Endothelial cell of umbilical vein (primary cell): Measurements from ENCODE around the gene SPRR2A. TPM values are rescaled to one million over a fixed set of nuclear protein-coding genes. Genes with fewer than 3 reads are reported as not detected.

ENCODE experiments used
- BruUV-seq: library from RNA; stranded (reverse); fragments of 400-500 nt; replicated peaks from 2 replicates; lab custom pipeline; 2021; lab: Mats Ljungman, UMichigan
- CTCF ChIA-PET: fragments of 300-600, 350-600 bp; sonication (Branson Sonifier 250); formaldehyde crosslinking; loops from one replicate; lab custom pipeline; 2021; ENCODE audit warnings: antibody characterized with exemption, inconsistent platforms; lab: Charles Lee
- POLR2A ChIA-PET: fragments of 300-600, 350-600 bp; sonication (Branson Sonifier 250); formaldehyde crosslinking; loops from one replicate; lab custom pipeline; 2021; ENCODE audit warnings: antibody characterized with exemption, inconsistent platforms; lab: Charles Lee
- DNase-seq: peaks from one replicate; pipeline ENCODE4 v3.0.0-alpha.2; 2011; ENCODE audit warnings: low read depth, low spot score
- FAIRE-seq: peaks from 2 replicates; lab custom pipeline; 2011; peaks lifted over from hg19 to GRCh38; lab: Jason Lieb, UNC
- H2AFZ ChIP-seq: 2 replicates; pipeline ENCODE4 v1.6.0; 2012; ENCODE audit warnings: low read depth, low read length, control low read depth, inconsistent platforms
- H3K27ac ChIP-seq: 2 replicates; pipeline ENCODE4 v1.5.1; 2011; ENCODE audit warnings: low read depth, mild to moderate bottlenecking, control low read depth, low read length, moderate library complexity; ENCODE audit not compliant: insufficient read depth
- H3K27me3 ChIP-seq, 2 experiments: 2 replicates each; pipeline versions ENCODE4 v1.6.0 to v1.6.1; 2011; ENCODE audit warnings: low read length in 2 of 2, mixed read lengths in 1 of 2; ENCODE audit not compliant: control insufficient read depth in 2 of 2, insufficient read depth in 2 of 2
- H3K36me3 ChIP-seq, 2 experiments: 2 replicates in 1 of 2; 3 replicates in 1 of 2; pipeline ENCODE4 v1.5.1; 2011; ENCODE audit warnings: low read length in 2 of 2, mild to moderate bottlenecking in 1 of 2, moderate library complexity in 1 of 2; ENCODE audit not compliant: control insufficient read depth in 2 of 2, insufficient read depth in 2 of 2; ENCODE audit errors: extremely low read depth in 1 of 2
- H3K4me1 ChIP-seq: 3 replicates; pipeline ENCODE4 v1.5.1; 2011; ENCODE audit warnings: mild to moderate bottlenecking, low read length; ENCODE audit not compliant: control insufficient read depth, insufficient read depth; ENCODE audit errors: extremely low read depth
- H3K4me2 ChIP-seq: 2 replicates; pipeline ENCODE4 v1.6.1; 2011; ENCODE audit warnings: low read length, control low read depth, mixed read lengths; ENCODE audit not compliant: insufficient read depth
- H3K4me3 ChIP-seq, 3 experiments: fragments of 200-600 bp in 1 of 3; sonication (generic), shearing (Covaris generic) in 1 of 3; replicated peaks in 1 of 3; 2 replicates each; pipeline ENCODE4 v1.5.1; 2011 to 2016; ENCODE audit warnings: control low read depth in 3 of 3, low read length in 3 of 3, mild to moderate bottlenecking in 2 of 3, inconsistent platforms in 1 of 3, low read depth in 1 of 3, moderate library complexity in 1 of 3; ENCODE audit not compliant: insufficient read depth in 1 of 3
- H3K79me2 ChIP-seq: 2 replicates; pipeline ENCODE4 v1.6.0; 2012; ENCODE audit warnings: low read length, inconsistent platforms; ENCODE audit not compliant: control insufficient read depth, insufficient read depth
- H3K9ac ChIP-seq: replicated peaks from 2 replicates; pipeline ENCODE3; 2011; ENCODE audit warnings: low read length, control low read depth; ENCODE audit not compliant: insufficient read depth; ENCODE audit errors: extremely low read depth
- H3K9me1 ChIP-seq: replicated peaks from 3 replicates; pipeline ENCODE4 v1.6.0; 2011; ENCODE audit warnings: mild to moderate bottlenecking, low read length; ENCODE audit not compliant: control insufficient read depth, insufficient read depth; ENCODE audit errors: extremely low read depth
- H3K9me3 ChIP-seq: replicated peaks from 2 replicates; pipeline ENCODE4 v1.5.1; 2012; ENCODE audit warnings: low read length, inconsistent platforms; ENCODE audit not compliant: control insufficient read depth, insufficient read depth
- H4K20me1 ChIP-seq: replicated peaks from 2 replicates; pipeline ENCODE3; 2011; ENCODE audit warnings: mild to moderate bottlenecking, low read length; ENCODE audit not compliant: control insufficient read depth, insufficient read depth; ENCODE audit errors: extremely low read depth
- EZH2 ChIP-seq: IDR thresholded peaks from 2 replicates; pipeline ENCODE4 v1.6.1; 2012; ENCODE audit warnings: borderline replicate concordance, low read depth, mild to moderate bottlenecking, moderate library complexity, low read length, inconsistent platforms; ENCODE audit not compliant: severe bottlenecking
- FOS ChIP-seq: IDR thresholded peaks from 2 replicates; pipeline ENCODE4 v1.6.1; 2011; ENCODE audit warnings: mild to moderate bottlenecking, low read length, moderate library complexity, borderline replicate concordance; ENCODE audit not compliant: insufficient read depth
- GATA2 ChIP-seq: IDR thresholded peaks from 2 replicates; pipeline ENCODE4 v1.7.0; 2011; ENCODE audit warnings: low read depth, mild to moderate bottlenecking, moderate library complexity, mixed read lengths, low read length; ENCODE audit not compliant: insufficient read length, insufficient read depth
- JUN ChIP-seq: IDR thresholded peaks from 2 replicates; pipeline ENCODE4 v1.6.1; 2011; ENCODE audit warnings: borderline replicate concordance, low read depth; ENCODE audit not compliant: insufficient read length, insufficient read depth
- MYC ChIP-seq: IDR thresholded peaks from one replicate; pipeline ENCODE4 v1.6.1; 2011; ENCODE audit warnings: mild to moderate bottlenecking, low read depth, low read length
- POLR2A ChIP-seq: IDR thresholded peaks from 2 replicates; pipeline ENCODE4 v1.6.1; 2012; ENCODE audit warnings: low read depth, mild to moderate bottlenecking, control low read depth, low read length
- POLR2AphosphoS5 ChIP-seq: IDR thresholded peaks from 2 replicates; pipeline ENCODE4 v1.6.1; 2012; ENCODE audit warnings: low read depth, mild to moderate bottlenecking, control low read depth, low read length, moderate library complexity; ENCODE audit not compliant: insufficient read depth
- dilution Hi-C: fragments of 300-500 bp; cut with MboI; formaldehyde crosslinking; loops from one replicate; pipeline ENCODE4 v1.15.0; 2019; ENCODE audit warnings: low sequenced_read_pairs; ENCODE audit not compliant: extremely low pct_ligation_motif_present
- intact Hi-C: fragments of 100-400 bp; cut with micrococcal nuclease; formaldehyde crosslinking; loops from one replicate; pipeline ENCODE4 v1.10.0; 2022
- polyA plus RNA-seq, 4 experiments: library from polyadenylated mRNA; depleted of rRNA in 3 of 4; stranded (reverse) in 3 of 4; unstranded in 1 of 4; fragments of >200 nt; gene quantifications; 2 replicates each; pipeline versions ENCODE4 v1.2.1 to v1.2.3, GENCODE V29; 2011 to 2012; ENCODE audit warnings: missing spikeins in 1 of 4
- total RNA-seq: library from RNA; stranded (reverse); gene quantifications from 2 replicates; pipeline ENCODE4 v1.2.3, GENCODE V29; 2021
- TF ChIP-seq, protein P1 (sequence below), 2 donors: IDR thresholded peaks; 1 replicate in 1 of 2; 2 replicates in 1 of 2; pipeline ENCODE4 v1.5.1; 2011; ENCODE audit warnings: low read length in 2 of 2, mild to moderate bottlenecking in 2 of 2, moderate library complexity in 2 of 2, control low read depth in 1 of 2, inconsistent platforms in 1 of 2, low read depth in 1 of 2; ENCODE audit not compliant: insufficient read depth in 1 of 2; ENCODE audit errors: extremely low read depth in 1 of 2
- TF ChIP-seq, protein P2 (sequence below): IDR thresholded peaks from 2 replicates; pipeline ENCODE4 v1.6.1; 2011; ENCODE audit not compliant: insufficient read depth, insufficient read length

Gene SPRR2A
- total and polyA plus RNA-seq, 2 donors (not counting 3 experiments of a cell fraction or from before 2014, with no cell fraction given): not detected

DNA sequence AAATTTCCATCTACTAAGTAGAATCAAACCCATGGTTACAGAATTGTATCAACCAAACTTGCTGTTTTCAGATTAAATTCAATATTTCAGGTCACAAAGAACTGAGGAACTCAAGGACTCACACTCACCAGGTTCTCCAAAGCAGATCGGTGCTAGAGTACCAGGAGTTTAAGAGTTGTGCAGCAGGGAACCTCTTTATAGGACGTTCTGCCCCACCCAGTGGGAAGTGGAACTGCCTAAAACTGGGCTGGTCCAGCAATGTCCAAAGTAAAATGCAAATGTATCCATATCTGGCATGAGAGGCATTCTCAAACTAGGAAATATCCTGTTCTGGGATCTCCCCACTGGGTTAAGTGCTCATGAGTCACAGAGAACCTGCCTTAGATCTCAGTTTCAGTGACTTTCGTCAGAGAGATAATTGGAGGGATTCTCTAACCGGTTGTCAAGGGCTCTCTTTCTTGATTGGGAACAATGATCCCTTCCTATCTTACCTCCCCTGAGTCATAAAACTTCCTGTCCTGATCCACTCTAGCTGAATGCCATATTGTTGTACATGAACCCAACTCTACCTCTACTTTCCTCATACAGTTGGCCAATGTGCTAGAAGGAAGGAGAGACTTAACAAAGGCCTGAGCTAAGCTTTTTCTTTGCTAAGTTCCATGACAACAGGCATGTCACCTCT, 16.2 kb downstream of the SPRR2A start, which contains the start of gene SPRR2D:
TSS of gene SPRR2D (minus strand) at position 171 of the 682 bp plus-strand sequence. CDS start 774 bp downstream, outside the sequence.
- H3K9ac ChIP-seq: no peak within 1 kb of the TSS
- dilution Hi-C loops: no loop called here
- no peak within 1 kb of the TSS for H2AFZ ChIP-seq

More for the DNA sequence above, 16.2 kb downstream of the SPRR2A start, which contains the start of gene SPRR2D:
- Histone ChIP-seq H3K27ac (no peak within 1 kb of the TSS), H3K4me2 (no peak within 1 kb of the TSS), H3K27me3 (no peaks in the 10 kb centered on the region), H3K9me3 (no peaks in the 10 kb centered on the region), H3K9me1 (no peaks in the 10 kb centered on the region), H4K20me1 (no peaks in the 10 kb centered on the region), H3K4me1 (no peaks in the 10 kb centered on the region), H3K4me3 (no peak within 1 kb of the TSS), H3K79me2 (no peaks in the 10 kb centered on the region), H3K36me3 (no peaks in the 10 kb centered on the region)
- intact Hi-C loops: no loop called here
- CTCF ChIA-PET: no interaction called here
- BruUV-seq: no TSS peak
- TF ChIP-seq POLR2A (no peak), JUN (no peak), EZH2 (no peak), FOS (no peak), POLR2AphosphoS5 (no peak), GATA2 (no peak), MYC (no peak)
- TF ChIP-seq, protein P1, sequence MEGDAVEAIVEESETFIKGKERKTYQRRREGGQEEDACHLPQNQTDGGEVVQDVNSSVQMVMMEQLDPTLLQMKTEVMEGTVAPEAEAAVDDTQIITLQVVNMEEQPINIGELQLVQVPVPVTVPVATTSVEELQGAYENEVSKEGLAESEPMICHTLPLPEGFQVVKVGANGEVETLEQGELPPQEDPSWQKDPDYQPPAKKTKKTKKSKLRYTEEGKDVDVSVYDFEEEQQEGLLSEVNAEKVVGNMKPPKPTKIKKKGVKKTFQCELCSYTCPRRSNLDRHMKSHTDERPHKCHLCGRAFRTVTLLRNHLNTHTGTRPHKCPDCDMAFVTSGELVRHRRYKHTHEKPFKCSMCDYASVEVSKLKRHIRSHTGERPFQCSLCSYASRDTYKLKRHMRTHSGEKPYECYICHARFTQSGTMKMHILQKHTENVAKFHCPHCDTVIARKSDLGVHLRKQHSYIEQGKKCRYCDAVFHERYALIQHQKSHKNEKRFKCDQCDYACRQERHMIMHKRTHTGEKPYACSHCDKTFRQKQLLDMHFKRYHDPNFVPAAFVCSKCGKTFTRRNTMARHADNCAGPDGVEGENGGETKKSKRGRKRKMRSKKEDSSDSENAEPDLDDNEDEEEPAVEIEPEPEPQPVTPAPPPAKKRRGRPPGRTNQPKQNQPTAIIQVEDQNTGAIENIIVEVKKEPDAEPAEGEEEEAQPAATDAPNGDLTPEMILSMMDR (IDR thresholded peaks at IDR 0.05; ENCODE audit: extremely low read depth in 1 of 2, insufficient read depth in 1 of 2, low read depth in 1 of 2, low read length in 2 of 2): no peak
- TF ChIP-seq, protein P2, sequence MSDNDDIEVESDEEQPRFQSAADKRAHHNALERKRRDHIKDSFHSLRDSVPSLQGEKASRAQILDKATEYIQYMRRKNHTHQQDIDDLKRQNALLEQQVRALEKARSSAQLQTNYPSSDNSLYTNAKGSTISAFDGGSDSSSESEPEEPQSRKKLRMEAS: no peak
- DNase-seq: no peak
- POLR2A ChIA-PET: no interaction called here
- no peak for FAIRE-seq
